ENCODE results near the gene PRPF40B.
A peak's percentile ranks its signal among the peaks of the same experiment; 100 is the strongest.
"Not testable (repeated sequence)": the region's sequence is repeated elsewhere in the genome, so short reads cannot be mapped to it uniquely, and the experiment has no call there.

PRPF40B gene

DNA sequence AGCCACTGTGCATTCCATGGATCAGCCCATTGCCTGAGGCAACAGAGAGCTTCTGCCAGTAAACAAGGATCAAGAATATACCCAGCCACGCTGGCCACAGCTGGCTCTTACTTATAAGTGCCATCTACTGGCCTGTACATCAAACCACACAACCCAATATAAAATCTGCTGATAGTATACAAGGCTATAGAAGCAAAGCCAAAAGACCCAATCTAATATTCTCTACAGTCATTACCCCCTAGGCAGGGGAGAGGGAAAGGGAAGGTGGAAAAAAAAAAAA, 13.5 kb upstream of the PRPF40B start:
- DNase-seq, result no peak

DNA sequence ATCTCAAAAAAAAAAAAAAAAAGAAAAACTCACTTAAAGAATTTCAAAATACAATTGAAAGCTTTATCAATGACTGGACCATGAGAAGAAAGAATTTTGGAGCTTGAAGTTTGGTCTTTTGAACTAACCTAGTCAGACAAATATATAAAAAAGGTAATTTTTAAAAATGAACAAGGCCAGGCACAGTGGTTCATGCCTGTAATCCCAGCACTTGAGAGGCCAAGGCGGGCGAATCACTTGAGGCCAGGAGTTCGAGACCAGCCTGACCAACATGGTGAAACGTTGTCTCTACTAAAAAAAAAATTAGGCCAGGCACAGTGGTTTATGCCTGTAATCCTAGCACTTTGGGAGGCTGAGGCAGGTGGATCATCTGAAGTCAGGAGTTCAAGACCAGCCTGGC, 12.6 kb upstream of the PRPF40B start:
- not testable (repeated sequence) for DNase-seq

DNA sequence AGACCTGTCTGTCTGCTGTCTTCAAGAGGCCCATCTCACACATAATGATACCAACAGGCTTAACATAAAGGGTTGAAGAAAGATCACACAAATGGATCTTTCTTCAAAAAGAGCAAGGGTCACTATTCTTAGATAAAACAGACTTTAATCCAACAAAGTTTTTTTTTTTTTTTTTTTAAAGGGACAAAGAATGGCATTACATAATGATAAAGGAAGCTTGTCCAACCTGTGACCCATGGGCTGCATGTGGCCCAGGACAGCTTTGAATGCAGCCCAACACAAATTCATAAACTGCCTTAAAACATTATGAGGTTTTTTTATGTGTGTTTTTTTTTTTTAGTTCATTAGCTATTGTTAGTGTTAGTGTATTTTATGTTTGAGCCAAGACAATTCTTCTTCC, 11.2 kb upstream of the PRPF40B start:
- no peak for DNase-seq

DNA sequence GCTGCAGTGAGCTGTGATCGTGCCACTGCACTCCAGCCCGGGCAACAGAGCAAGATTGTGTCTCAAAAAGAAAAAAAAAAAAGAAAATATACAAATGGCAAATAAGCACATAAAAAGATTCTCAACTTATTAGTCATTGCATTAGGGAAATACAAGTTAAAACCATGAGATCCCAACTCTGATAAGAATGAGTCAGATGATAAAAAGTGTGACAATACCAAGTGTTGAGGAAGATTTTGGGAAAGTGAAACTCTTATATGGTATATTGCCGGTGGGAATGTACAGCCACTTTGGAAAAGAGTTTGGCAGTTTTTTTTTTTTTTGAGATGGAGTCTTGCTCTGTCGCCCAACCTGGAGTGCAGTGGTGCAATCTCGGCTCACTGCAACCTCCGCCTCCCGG, 7.6 kb upstream of the PRPF40B start:
- no peak for DNase-seq

DNA sequence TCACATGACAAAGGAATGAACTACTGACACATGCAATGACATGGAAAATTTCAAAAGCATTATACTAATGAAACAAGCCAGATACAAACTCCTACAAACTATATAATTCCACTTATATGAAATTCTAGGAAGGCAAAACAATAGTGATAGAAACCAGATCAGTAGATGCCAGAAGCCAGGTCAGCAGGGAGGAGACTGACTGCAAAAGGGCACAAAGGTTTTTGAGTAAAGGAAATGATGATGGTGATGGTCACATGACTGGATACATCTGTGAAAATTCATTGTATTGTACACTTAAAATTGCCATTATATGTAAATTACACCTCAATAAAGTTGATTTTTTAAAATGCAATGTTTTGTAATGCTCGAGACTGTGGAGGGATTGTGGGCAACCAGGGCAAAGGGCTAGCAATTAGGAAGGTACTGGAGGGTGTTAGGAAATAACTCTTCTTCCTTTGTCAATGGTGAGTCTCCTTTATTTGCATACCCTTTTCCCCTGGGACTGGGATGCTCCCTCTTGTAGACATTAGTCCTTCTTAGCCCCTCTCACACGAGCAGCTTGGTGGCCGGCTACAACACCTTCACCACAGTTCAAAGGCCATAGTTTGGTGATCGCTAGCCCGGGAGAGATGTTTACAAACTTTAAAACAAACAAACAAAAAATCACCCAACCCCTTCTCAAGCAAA, 6.7 kb upstream of the PRPF40B start:
- DNase-seq, result no peak

DNA sequence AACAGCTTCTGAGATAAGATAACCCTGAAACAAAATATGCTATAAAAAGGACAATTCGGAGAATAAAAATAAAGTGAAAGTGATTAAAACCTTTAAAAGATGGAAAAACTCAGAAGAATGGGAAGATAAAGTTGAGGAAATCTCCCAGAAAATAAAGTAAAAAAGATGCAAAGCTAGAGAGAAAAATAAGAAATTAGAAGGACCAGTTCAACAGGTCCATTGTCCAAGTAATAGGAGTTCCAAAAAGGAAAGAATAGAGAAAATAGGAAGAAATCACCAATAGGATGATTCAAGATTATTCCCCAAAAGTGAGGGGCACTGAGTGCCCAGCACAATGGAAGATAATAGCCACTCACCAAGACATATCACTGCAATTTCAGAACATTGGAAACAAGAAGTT, 4.8 kb upstream of the PRPF40B start:
- no peak for DNase-seq

DNA sequence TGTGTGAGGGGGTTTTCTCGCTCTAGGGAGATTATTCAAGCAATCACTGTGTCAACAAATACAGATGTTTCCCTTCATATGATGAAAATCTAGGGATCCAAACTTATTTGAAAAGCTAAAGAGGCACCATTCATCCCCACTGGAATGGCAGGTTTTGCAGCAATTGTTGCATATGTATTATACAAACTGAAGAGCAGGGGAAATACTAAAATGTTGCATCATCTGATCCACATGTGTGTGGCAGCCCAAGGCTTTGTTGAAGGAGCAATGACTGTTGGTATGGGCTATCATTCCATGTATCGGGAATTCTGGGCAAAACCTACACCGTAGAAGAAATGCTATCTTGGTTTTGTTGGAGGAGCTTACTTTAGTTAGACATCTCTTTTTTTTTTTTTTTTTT, 4.1 kb upstream of the PRPF40B start:
- no peak for DNase-seq

DNA sequence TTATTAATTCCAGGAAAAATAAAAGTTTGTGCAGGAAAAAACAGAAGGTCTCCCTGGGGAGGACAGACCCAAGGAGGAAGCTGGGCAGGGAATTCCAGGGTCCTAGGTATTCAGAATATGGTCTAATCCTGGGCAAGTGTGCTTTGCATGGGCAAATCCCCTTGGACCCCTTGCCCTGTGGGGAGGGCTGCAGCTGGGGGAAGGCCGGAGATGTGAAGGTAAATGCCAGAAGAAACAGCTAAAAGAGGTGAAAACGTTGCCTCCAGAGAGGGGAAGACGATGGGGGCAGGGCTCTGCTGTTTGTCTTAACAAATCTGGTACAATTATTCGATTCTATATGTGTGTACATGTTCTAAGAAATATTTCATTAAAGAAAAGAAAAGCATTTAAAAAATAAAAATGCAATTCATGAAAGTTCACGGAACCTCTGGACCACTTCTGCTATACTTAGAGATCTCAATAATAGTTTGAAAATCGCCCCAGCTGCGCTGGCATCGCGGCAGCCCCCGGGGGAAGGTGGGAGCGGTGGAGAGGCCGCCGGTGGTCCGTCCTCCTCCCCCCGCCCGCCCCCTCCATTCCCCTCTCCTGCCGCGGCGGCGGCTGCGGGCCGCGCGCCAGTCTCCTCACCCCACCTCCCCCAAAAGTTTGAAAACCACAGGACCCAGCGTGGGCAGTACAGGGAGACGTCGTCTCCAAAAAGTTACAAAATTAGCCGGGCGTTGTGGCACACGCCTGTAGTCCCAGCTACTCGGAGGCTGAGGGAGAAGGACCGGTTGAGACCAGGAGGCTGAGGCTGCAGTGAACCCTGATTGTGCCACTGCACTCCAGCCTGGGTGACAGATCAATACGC, 1.5 kb upstream of the PRPF40B start:
- DNase-seq, result no peak

DNA sequence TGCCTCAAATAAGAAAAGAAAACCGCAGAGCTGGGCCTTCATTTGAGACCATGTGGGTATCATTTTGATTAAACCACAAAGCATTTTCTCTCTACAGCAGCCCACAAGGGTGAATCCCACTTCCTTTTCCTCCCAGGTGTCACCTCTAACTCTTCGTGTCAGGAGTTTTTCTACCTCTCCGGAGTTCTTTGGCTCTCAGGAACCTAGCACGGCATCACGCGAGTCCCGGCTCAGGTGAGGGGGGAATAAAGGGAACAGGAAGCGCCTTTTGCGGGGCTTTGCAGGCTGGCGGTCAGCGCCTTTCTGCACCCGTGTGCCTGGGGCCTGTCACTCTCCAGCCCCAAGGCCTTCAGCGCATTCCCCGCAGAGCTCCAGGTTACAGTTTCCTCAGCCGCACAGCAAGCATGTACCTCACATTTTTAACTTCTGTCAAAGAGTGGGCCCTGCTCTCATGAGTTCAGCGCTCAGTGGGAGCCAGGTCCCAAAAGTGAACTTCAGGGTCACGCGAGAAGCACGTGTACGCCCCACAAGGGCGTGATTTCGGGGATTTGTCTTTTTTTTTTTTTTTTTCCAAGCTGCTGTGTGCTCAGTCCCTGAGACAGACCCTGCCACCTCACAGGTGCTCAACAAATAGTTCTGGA, 740 bp upstream of the PRPF40B start:
- peak; percentile 80 for DNase-seq

DNA sequence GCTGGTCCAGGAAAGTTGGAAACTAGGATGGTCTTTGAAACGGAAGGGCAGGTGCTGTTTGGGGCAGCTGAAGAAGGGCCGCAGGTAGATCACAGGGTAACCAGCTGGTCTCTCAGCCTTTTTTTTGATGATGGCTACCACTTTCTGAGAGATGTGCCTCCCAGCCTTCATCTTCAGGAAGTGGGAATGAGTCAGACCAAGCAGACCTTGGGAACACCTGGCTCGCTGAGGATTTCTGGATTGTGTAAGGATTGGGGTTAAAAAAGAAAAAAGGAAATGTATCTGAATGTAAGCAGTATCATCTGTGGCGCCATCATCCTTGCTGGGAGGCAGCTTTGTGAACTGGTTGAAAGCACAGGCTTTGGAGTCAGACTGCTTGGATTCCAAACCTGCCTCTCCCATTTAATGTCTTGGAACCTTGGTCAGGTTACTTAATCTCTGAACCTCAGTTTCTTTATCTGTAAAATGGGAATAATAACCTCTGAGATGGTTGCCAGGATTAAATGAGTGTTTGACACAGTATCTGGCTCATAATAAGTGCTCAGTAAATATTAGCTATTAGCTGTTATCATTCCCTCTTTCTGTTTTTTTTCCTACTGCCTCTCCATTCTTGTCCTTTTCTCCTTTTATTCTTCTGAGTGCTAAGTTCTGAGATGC, 1.7 kb downstream of the PRPF40B start:
- no peak for DNase-seq

DNA sequence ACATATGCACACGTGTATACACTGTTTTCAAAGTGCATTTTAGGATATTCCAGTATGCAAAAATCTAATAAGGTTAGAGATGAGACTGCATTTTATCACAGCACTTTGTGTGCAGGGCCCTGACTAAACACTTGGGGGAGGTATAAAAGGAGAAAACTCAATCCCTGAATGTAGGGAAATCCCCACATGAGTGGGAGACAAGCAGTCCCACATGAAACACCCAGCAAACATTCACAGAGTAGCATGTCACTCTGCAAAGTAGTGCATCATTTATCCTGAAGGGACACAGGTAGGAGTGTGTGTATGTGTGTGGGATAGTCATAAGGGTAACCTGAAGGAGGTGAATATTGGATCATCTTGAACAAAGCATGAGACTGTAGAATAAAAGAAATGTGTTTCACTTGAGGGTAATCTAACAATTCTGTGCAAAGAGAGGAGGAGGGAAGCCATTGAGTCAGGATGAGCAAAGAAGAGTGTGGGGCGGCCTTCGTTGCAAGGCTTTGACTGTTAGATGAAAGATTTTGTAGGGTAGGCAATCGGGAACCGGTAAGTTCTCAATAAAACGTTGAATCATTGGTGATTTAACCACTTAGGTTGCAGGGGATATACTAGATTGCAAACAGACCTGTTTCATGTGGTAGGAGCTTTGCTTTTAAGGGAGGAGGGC, 2.9 kb downstream of the PRPF40B start:
- DNase-seq, result peak; percentile 35

DNA sequence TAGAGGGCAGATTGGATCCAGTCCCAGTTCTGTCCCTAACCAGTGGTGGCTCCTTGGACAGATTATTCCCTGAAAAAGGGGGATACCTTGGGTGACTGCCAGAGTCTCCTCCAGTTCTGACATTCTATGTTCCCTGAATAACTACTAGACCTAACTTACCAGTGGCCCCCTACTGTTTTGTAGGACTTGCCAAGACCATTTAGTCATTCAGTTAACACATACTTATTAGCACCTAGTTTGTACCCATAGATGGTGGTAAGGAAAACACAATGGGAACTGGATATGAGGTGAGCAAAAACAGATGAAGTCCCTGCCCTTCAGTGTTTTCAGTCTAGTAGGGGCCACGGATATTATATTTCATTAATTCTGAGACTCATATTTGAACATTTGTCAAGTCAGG, 3.5 kb downstream of the PRPF40B start:
- DNase-seq, result no peak

DNA sequence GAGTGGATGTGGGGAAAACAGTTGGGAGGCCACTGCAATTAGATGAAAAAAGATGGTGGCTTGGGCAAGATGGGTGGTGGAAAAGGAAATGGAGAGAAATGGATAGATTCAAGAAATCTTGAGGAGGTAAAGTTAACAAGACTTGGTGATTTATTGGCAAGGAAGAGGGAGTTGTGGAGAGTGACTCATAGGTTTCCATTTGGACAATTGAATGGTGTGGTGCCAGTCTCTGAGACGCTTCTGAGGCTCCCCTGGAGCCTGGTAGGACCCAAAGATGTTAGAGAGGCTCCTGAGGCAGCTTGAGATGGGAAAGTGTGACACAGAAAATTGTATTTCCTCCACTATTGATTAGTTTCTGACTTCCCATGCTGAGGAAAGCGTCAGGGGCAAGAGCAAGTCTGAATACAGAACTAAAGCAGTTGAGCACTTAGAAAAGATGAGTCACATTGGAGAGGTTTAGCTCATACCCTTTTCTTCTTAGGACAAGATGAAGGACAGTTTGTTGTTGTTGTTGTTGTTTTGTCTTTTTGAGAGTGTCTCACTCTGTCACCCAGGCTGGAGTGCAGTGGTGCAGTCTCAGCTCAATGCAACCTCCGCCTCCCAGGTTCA, 4.5 kb downstream of the PRPF40B start:
- DNase-seq, result no peak

DNA sequence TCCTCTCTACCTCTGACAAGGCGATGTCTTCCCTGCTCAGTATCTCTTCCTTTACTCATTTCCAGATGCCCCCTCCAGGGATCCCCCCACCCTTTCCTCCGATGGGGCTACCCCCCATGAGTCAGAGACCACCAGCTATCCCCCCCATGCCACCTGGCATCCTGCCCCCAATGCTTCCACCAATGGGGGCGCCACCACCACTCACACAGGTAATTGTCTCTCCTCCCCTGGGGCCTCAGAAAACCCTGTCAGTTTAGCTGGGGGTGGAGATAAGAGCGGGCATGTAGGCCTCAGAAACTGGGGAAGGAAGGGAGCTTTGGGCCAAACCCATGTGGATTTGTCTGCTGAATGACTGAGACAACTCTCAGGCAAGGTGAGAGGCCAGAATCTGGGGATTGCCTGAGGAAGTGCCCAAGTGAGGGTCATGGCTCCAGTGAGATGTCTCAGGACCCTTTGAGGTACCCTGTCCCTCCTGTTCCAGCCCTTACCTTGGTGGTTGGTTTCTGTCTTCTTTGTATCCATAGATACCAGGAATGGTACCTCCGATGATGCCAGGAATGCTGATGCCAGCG, 8.1 kb downstream of the PRPF40B start:
- no peak for DNase-seq

DNA sequence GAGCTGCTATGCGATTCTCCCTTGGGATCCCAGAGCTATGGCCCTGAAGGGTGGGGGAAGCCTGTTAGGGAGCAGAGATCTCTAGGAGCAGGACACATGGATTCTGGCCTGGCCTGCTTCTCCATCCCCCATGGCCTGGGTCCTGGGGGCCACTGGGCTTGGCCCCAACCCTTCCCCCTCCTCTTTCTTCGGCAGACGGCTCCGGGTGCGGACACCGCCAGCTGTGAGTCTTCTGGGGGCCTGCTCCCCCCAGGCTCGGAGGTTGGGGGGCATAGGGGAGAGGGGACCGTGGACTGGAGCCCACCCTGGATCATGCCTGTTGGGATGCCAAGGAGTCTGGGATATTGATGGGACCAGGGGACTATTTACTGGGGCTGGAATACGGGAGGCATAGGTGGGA, 9.0 kb downstream of the PRPF40B start:
- DNase-seq, result no peak

DNA sequence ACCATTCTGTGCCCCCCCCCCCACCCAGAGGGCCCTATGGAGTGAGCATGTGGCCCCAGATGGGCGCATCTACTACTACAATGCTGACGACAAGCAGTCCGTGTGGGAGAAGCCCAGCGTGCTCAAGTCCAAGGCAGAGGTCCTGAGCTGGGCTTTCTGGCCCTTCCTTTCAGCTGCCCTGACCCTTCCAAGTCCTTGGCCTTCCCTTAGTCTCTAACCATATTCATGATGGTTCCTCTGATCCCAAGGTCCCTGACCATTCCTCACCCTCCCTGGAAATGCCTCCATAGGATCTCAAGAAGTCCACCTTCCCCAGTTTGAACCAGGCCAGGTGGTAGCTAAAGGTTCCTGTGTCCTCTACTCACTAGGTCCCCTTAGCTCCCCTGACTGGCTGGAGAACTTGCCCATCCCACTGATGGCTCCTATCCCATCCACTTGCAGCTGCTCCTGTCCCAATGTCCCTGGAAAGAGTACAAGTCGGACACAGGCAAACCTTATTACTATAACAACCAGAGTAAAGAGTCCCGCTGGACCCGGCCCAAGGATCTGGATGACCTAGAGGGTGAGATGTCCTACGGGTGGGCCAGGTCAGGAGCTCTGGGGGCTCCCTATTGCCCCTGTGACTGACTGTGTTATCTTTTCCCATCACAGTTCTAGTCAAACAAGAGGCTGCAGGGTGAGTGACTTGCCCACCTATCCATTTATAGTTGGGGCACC, 9.8 kb downstream of the PRPF40B start:
- no peak for DNase-seq

DNA sequence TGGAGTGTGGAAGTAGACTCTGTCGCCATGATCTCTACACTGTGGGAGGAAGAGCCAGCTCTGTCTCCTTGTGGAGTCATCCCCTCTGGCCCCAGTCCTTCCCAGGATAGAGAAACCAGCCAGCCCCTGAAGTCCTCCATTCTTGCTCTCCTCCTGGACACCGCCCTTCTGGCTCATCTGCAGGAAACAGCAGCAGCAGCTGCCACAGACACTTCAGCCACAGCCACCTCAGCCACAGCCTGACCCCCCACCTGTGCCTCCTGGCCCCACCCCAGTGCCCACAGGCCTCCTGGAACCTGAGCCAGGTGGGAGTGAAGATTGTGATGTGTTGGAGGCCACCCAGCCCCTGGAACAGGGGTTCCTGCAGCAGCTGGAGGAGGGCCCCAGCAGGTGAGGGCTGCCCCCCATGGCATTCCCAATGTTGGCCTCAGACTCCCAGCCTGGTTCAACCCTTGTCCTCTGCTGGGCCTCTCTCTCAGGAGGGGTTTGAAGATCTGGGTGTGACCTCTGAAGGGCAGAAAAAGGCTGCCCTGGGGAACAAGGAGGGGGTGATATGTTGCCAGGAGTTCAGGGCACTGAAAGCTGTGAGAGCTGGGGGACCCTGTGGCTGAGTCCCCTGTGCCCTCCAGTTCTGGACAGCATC, 10.5 kb downstream of the PRPF40B start:
- DNase-seq, result no peak

DNA sequence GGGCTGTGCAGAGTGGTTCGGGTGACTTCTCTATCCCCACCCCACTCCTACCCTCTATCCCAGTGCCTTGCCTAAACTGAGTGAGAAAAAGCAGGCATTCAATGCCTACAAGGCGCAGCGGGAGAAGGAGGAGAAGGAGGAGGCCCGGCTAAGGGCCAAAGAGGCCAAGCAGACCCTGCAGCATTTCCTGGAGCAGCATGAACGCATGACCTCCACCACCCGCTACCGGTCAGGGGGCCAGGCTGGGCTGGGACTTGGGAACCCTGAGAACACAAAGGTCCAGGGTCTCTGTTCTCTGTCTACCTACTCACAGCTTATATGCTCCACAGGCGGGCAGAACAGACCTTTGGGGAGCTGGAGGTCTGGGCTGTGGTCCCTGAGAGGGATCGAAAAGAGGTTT, 11.7 kb downstream of the PRPF40B start:
- DNase-seq, result no peak

DNA sequence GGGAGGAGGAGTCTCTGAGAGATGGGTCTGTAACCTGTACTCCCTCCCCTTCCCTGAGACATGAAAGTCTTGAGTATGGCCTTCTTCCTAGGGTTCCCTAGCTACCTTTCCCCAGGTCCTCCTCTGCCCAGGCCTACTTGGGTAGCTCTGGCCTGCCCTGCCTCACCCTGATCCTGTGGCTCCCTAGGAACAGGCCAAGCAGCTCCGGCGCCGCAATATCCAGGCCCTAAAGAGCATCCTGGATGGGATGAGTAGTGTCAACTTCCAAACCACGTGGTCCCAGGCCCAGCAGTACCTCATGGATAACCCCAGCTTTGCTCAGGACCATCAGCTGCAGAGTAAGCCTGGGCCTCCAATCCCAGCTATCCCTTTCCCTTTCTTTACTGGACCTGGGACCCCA, 12.3 kb downstream of the PRPF40B start:
- DNase-seq, result no peak

DNA sequence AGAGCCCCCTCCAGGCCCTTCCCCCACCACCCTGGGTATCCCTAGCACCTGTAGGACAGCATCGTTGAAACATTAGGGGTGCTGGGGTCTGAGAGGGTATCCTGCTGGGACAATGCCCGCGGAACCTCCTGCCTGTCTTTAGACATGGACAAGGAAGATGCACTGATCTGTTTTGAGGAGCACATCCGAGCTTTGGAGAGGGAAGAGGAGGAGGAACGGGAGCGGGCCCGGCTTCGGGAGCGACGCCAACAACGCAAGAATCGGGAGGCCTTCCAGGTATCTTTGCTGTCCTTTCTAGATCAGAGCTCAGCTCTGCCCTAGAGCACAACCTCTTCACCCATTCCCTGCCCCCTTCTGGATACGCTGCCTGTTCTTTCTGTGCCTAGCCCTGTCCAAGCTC, 13.2 kb downstream of the PRPF40B start:
- DNase-seq, result no peak
